SK-N-SH treated with all-trans-retinoic acid at 6 μM for 48 hours (cell line): ENCODE measurements around the gene B3GLCT.

Experiments used
- ATAC-seq: fragments of 200-7000 bp; cut with Tn5 transposase; 3 replicates; pipeline ENCODE4 v1.9.1; 2020; ENCODE audit warnings: mild to moderate bottlenecking, moderate library complexity
- ARNTL ChIP-seq: fragments of 450-650 bp; formaldehyde crosslinking; IDR thresholded peaks from 2 replicates; pipeline ENCODE4 v1.5.0; 2020; ENCODE audit warnings: low read depth, mild to moderate bottlenecking, moderate library complexity, borderline replicate concordance
- BACH2 ChIP-seq: fragments of 250-450 bp; sonication (Bioruptor Pico); IDR thresholded peaks from 2 replicates; pipeline ENCODE4 v1.9.0; 2021; ENCODE audit warnings: mild to moderate bottlenecking, borderline replicate concordance
- CREB5 ChIP-seq: fragments of 250-450 bp; sonication (Bioruptor Pico); IDR thresholded peaks from 2 replicates; pipeline ENCODE4 v1.5.1; 2020; ENCODE audit warnings: low read depth, mild to moderate bottlenecking, moderate library complexity
- CSDC2 ChIP-seq: fragments of 250-450 bp; sonication (Bioruptor Pico); IDR thresholded peaks from 2 replicates; pipeline ENCODE4 v1.5.0; 2020; ENCODE audit warnings: mild to moderate bottlenecking, moderate library complexity
- ESRRG ChIP-seq: fragments of 250-450 bp; sonication (Bioruptor Pico); IDR thresholded peaks from 2 replicates; pipeline ENCODE4 v1.6.1; 2021; ENCODE audit warnings: mild to moderate bottlenecking
- GLIS3 ChIP-seq: fragments of 250-450 bp; sonication (Bioruptor Pico); IDR thresholded peaks from 2 replicates; pipeline ENCODE4 v1.5.0; 2020; ENCODE audit warnings: mild to moderate bottlenecking, moderate library complexity
- ISL1 ChIP-seq: fragments of 250-450 bp; sonication (Bioruptor Pico); IDR thresholded peaks from 2 replicates; pipeline ENCODE4 v2.1.2; 2022; ENCODE audit warnings: mild to moderate bottlenecking, moderate library complexity
- OSR1 ChIP-seq: fragments of 250-450 bp; sonication (Bioruptor Pico); IDR thresholded peaks from 2 replicates; pipeline ENCODE4 v1.8.0; 2022; ENCODE audit warnings: moderate library complexity, mild to moderate bottlenecking, inconsistent platforms
- RARB ChIP-seq: fragments of 250-450 bp; sonication (Bioruptor Pico); IDR thresholded peaks from 2 replicates; pipeline ENCODE4 v1.8.0; 2021; ENCODE audit warnings: mild to moderate bottlenecking, moderate library complexity
- SNAI2 ChIP-seq: fragments of 250-450 bp; sonication (Bioruptor Pico); IDR thresholded peaks from 2 replicates; pipeline ENCODE4 v1.5.0; 2020; ENCODE audit warnings: mild to moderate bottlenecking, moderate library complexity
- TCF4 ChIP-seq: fragments of 250-450 bp; sonication (Bioruptor Pico); IDR thresholded peaks from 2 replicates; pipeline ENCODE4 v1.8.0; 2021; ENCODE audit warnings: mild to moderate bottlenecking, moderate library complexity, borderline replicate concordance
- TOX ChIP-seq: fragments of 250-450 bp; sonication (Bioruptor Pico); IDR thresholded peaks from 2 replicates; pipeline ENCODE4 v1.8.0; 2021; ENCODE audit warnings: mild to moderate bottlenecking, moderate library complexity, borderline replicate concordance
- TSHZ2 ChIP-seq: fragments of 250-450 bp; sonication (Bioruptor Pico); IDR thresholded peaks from 2 replicates; pipeline ENCODE4 v1.5.0; 2020; ENCODE audit warnings: mild to moderate bottlenecking, moderate library complexity
- ZFP3 ChIP-seq: fragments of 250-450 bp; sonication (Bioruptor Pico); IDR thresholded peaks from 2 replicates; pipeline ENCODE4 v1.5.0; 2020; ENCODE audit warnings: mild to moderate bottlenecking, moderate library complexity
- ZFP30 ChIP-seq: fragments of 450-650 bp; formaldehyde crosslinking; IDR thresholded peaks from 2 replicates; pipeline ENCODE4 v1.5.0; 2022; ENCODE audit warnings: mild to moderate bottlenecking, moderate library complexity
- ZNF565 ChIP-seq: fragments of 450-650 bp; formaldehyde crosslinking; conservative IDR thresholded peaks from 2 replicates; pipeline ENCODE4 v1.5.0; 2020; ENCODE audit warnings: low read depth, mild to moderate bottlenecking, moderate library complexity
- ZNF70 ChIP-seq: fragments of 450-650 bp; formaldehyde crosslinking; IDR thresholded peaks from 2 replicates; pipeline ENCODE4 v1.5.0; 2020; ENCODE audit warnings: mild to moderate bottlenecking, moderate library complexity
- ZNF8 ChIP-seq: fragments of 450-650 bp; formaldehyde crosslinking; IDR thresholded peaks from 2 replicates; pipeline ENCODE4 v1.5.0; 2020; ENCODE audit warnings: mild to moderate bottlenecking, moderate library complexity
- TF ChIP-seq, protein P1 (sequence below): fragments of 250-450 bp; sonication (Bioruptor Pico); IDR thresholded peaks from 2 replicates; pipeline ENCODE4 v1.8.0; 2021; ENCODE audit warnings: low read depth, mild to moderate bottlenecking, moderate library complexity, borderline replicate concordance
- TF ChIP-seq, protein P2 (sequence below): fragments of 250-450 bp; sonication (Bioruptor Pico); IDR thresholded peaks from 2 replicates; pipeline ENCODE4 v1.8.0; 2020; ENCODE audit warnings: mild to moderate bottlenecking, moderate library complexity, borderline replicate concordance
- TF ChIP-seq, protein P3 (sequence below): fragments of 250-450 bp; sonication (Bioruptor Pico); IDR thresholded peaks from 2 replicates; pipeline ENCODE4 v1.5.1; 2021; ENCODE audit warnings: mild to moderate bottlenecking, moderate library complexity

Gene B3GLCT

GRCh38 chr13:31263346-31263745 lies 63.6 kb downstream of the B3GLCT start:
- ATAC-seq, result no peak
- TF ChIP-seq ARNTL (CRISPR knock-in tag), result no peak
- no peak for TF ChIP-seq ZNF70 (CRISPR knock-in tag)
- TF ChIP-seq ZNF565 (CRISPR knock-in tag), result no peak
- no peak for TF ChIP-seq CSDC2
- no peak for TF ChIP-seq ZFP3 (CRISPR knock-in tag)
- TF ChIP-seq, protein P1, sequence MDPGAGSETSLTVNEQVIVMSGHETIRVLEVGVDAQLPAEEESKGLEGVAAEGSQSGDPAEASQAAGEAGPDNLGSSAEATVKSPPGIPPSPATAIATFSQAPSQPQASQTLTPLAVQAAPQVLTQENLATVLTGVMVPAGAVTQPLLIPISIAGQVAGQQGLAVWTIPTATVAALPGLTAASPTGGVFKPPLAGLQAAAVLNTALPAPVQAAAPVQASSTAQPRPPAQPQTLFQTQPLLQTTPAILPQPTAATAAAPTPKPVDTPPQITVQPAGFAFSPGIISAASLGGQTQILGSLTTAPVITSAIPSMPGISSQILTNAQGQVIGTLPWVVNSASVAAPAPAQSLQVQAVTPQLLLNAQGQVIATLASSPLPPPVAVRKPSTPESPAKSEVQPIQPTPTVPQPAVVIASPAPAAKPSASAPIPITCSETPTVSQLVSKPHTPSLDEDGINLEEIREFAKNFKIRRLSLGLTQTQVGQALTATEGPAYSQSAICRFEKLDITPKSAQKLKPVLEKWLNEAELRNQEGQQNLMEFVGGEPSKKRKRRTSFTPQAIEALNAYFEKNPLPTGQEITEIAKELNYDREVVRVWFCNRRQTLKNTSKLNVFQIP (CRISPR knock-in tag), result no peak
- TF ChIP-seq TCF4 (CRISPR knock-in tag), result no peak
- no peak for TF ChIP-seq GLIS3 (CRISPR knock-in tag)
- TF ChIP-seq BACH2 (CRISPR knock-in tag), result no peak
- TF ChIP-seq, protein P2, sequence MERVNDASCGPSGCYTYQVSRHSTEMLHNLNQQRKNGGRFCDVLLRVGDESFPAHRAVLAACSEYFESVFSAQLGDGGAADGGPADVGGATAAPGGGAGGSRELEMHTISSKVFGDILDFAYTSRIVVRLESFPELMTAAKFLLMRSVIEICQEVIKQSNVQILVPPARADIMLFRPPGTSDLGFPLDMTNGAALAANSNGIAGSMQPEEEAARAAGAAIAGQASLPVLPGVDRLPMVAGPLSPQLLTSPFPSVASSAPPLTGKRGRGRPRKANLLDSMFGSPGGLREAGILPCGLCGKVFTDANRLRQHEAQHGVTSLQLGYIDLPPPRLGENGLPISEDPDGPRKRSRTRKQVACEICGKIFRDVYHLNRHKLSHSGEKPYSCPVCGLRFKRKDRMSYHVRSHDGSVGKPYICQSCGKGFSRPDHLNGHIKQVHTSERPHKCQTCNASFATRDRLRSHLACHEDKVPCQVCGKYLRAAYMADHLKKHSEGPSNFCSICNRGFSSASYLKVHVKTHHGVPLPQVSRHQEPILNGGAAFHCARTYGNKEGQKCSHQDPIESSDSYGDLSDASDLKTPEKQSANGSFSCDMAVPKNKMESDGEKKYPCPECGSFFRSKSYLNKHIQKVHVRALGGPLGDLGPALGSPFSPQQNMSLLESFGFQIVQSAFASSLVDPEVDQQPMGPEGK (CRISPR knock-in tag), result no peak
- TF ChIP-seq TOX (CRISPR knock-in tag), result no peak
- TF ChIP-seq ZNF8 (CRISPR knock-in tag), result no peak
- TF ChIP-seq SNAI2 (CRISPR knock-in tag), result no peak
- no peak for TF ChIP-seq ZFP30
- no peak for TF ChIP-seq CREB5
- TF ChIP-seq RARB (CRISPR knock-in tag), result no peak
- no peak for TF ChIP-seq OSR1 (CRISPR knock-in tag)

DNA sequence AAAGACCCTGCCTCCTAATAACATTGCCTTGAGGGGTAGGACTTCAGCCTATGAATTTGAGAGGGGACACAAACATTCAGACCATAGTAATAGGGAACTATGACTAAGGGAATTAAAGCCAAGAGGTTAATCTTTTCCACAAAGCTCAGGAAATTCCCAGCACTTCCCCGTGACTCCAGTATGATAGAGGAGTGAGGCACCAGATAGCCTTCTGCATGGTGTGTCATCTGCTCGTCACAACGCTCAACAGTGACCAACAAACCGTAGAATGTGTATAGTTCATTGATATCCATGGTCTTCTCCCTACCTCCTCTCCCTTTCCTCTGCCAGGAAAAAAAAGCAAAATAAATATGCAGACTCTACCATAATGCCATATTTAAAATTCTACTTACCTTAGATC lies 64.4 kb downstream of the B3GLCT start:
- no peak for ATAC-seq
- no peak for TF ChIP-seq CREB5

DNA sequence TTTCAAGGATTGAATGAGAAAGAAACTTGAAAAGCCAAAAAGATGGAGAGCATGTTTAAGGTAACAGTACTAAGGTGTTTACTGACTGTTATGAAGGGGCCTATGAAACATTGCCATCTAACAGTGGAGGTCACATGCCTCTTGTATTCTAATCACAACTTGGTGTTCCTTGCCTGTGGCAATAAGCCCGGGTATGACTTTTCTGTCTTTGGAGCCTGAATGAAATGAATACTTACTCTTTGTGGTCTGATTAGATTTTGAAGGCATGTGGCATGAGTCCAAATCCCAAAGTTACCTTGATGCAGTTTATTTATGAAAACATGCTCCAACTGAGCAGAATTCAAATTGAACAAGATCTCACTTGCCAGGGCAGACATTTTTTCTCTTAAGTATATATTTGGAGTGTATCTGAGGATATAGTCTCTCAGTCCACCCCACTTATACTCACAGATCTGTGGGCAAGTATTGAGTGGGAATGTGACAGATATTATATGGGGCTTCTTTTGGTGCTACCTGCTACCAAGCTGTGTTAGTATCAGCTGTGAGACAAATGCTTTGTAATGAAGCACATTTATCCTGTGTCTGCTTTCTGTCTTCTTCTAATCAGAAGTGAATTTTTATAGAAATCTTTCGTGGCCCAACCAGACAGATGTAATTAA lies 67.5 kb downstream of the B3GLCT start:
- peak; percentile 31 for ATAC-seq
- TF ChIP-seq, protein P2 (CRISPR knock-in tag), result no peak
- TF ChIP-seq ZNF8 (CRISPR knock-in tag) (no peak), CREB5 (no peak), CSDC2 (no peak), ZFP30 (no peak), OSR1 (CRISPR knock-in tag) (no peak), ESRRG (CRISPR knock-in tag) (no peak), TOX (CRISPR knock-in tag) (no peak), TSHZ2 (CRISPR knock-in tag) (no peak), TCF4 (CRISPR knock-in tag) (no peak), SNAI2 (CRISPR knock-in tag) (no peak), ARNTL (CRISPR knock-in tag) (no peak), ISL1 (CRISPR knock-in tag) (no peak)
- TF ChIP-seq, protein P3, sequence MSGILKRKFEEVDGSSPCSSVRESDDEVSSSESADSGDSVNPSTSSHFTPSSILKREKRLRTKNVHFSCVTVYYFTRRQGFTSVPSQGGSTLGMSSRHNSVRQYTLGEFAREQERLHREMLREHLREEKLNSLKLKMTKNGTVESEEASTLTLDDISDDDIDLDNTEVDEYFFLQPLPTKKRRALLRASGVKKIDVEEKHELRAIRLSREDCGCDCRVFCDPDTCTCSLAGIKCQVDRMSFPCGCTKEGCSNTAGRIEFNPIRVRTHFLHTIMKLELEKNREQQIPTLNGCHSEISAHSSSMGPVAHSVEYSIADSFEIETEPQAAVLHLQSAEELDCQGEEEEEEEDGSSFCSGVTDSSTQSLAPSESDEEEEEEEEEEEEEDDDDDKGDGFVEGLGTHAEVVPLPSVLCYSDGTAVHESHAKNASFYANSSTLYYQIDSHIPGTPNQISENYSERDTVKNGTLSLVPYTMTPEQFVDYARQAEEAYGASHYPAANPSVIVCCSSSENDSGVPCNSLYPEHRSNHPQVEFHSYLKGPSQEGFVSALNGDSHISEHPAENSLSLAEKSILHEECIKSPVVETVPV (CRISPR knock-in tag), result no peak
- TF ChIP-seq, protein P1 (CRISPR knock-in tag), result no peak
